H7 (cell line): ENCODE data around the gene CTCF. TPM values are rescaled to one million over a fixed set of nuclear protein-coding genes. Genes with fewer than 3 reads are reported as not detected.

ENCODE experiments used
- DNase-seq: peaks from one replicate; pipeline ENCODE4 v3.0.0; 2012
- H3K27me3 ChIP-seq: 2 replicates; pipeline ENCODE4 v1.6.0; 2011; ENCODE audit warnings: mild to moderate bottlenecking, low read length; ENCODE audit not compliant: control insufficient read depth, insufficient read depth
- H3K36me3 ChIP-seq: replicated peaks from 2 replicates; pipeline ENCODE4 v1.5.1; 2011; ENCODE audit warnings: low read length; ENCODE audit not compliant: control insufficient read depth, insufficient read depth
- H3K4me3 ChIP-seq: 2 replicates; pipeline ENCODE4 v1.5.1; 2011; ENCODE audit warnings: low read depth, mild to moderate bottlenecking, control low read depth, low read length, moderate library complexity; ENCODE audit not compliant: insufficient read depth
- total RNA-seq: library from RNA; depleted of rRNA; stranded (reverse); fragments of >200 nt; shearing (Covaris generic); gene quantifications from 2 replicates; pipeline ENCODE4 v1.2.3, GENCODE V29; 2014

The CTCF gene
- total RNA-seq, 1 experiment from 2014 or later, result 35.7 TPM

GRCh38 chr16:67663151-67663876 lies 101.0 kb downstream of the CTCF start:
- H3K36me3 ChIP-seq, result no peaks in the 10 kb centered on the region; the same call in 1 of the 2 replicates
- H3K4me3 ChIP-seq, result no peak overlapping the region
- DNase-seq, result peak; percentile 91
- peaks cover 27% of the 10 kb centered on the region; the same call in 1 of the 2 replicates for H3K27me3 ChIP-seq

- Histone ChIP-seq H3K4me3 (no peak overlapping the region), H3K27me3 (peaks cover 27% of the 10 kb centered on the region; the same call in 1 of the 2 replicates), H3K36me3 (no peaks in the 10 kb centered on the region)
- DNase-seq, result no peak
Observed at GRCh38 chr16:67663877-67664222, 101.5 kb downstream of the CTCF start.

GRCh38 chr16:67664258-67664657 lies 101.9 kb downstream of the CTCF start:
- DNase-seq, result peak; percentile 31
- no peaks in the 10 kb centered on the region for H3K36me3 ChIP-seq
- H3K4me3 ChIP-seq, result no peak overlapping the region
- peaks cover 24% of the 10 kb centered on the region; the same call in 1 of the 2 replicates for H3K27me3 ChIP-seq

GRCh38 chr16:67664871-67665270 lies 102.5 kb downstream of the CTCF start:
- no peak for DNase-seq
- H3K27me3 ChIP-seq, result peaks cover 20% of the 10 kb centered on the region; the same call in 1 of the 2 replicates
- H3K36me3 ChIP-seq, result no peaks in the 10 kb centered on the region
- no peak overlapping the region for H3K4me3 ChIP-seq

- Histone ChIP-seq H3K36me3 (no peaks in the 10 kb centered on the region), H3K4me3 (peak overlapping the region; percentile 60), H3K27me3 (peaks cover 20% of the 10 kb centered on the region; the same call in 1 of the 2 replicates)
- DNase-seq, result no peak
Observed at GRCh38 chr16:67665598-67665997, 103.3 kb downstream of the CTCF start.

- no peaks in the 10 kb centered on the region for H3K36me3 ChIP-seq
- peak; percentile 95 for DNase-seq
- H3K4me3 ChIP-seq, result peak overlapping the region; percentile 60
Observed at GRCh38 chr16:67666032-67666551, 103.8 kb downstream of the CTCF start.

GRCh38 chr16:67666559-67667452 lies 104.5 kb downstream of the CTCF start, which contains the start of the genes C16orf86 and ENKD1:
TSS of gene C16orf86 (plus strand) at chr16:67666814. CDS start at chr16:67666971, 157 bp downstream.
TSS of gene ENKD1 (minus strand) at chr16:67666750. CDS start at chr16:67666442, 308 bp downstream.
- peak; percentile 99 for DNase-seq
- Histone ChIP-seq H3K27me3 (peaks cover 15% of the 10 kb centered on the region; the same call in 1 of the 2 replicates), H3K36me3 (no peaks in the 10 kb centered on the region), H3K4me3 (peak within 1 kb of the TSS; percentile 60)

More at GRCh38 chr16:67666032-67666551, 103.8 kb downstream of the CTCF start:
- H3K27me3 ChIP-seq, result peaks cover 20% of the 10 kb centered on the region; the same call in 1 of the 2 replicates

- Histone ChIP-seq H3K4me3 (peak overlapping the region; percentile 60), H3K36me3 (no peaks in the 10 kb centered on the region), H3K27me3 (peaks cover 12% of the 10 kb centered on the region; the same call in 1 of the 2 replicates)
- DNase-seq, result peak; percentile 72
Observed at GRCh38 chr16:67667453-67667816, 105.1 kb downstream of the CTCF start.

GRCh38 chr16:67667817-67668494 lies 105.6 kb downstream of the CTCF start:
- Histone ChIP-seq H3K36me3 (no peaks in the 10 kb centered on the region), H3K27me3 (peaks cover 12% of the 10 kb centered on the region; the same call in 1 of the 2 replicates), H3K4me3 (no peak overlapping the region)
- peak; percentile 96 for DNase-seq

- DNase-seq, result no peak
- Histone ChIP-seq H3K27me3 (peaks cover 12% of the 10 kb centered on the region; the same call in 1 of the 2 replicates), H3K4me3 (no peak overlapping the region), H3K36me3 (no peaks in the 10 kb centered on the region)
Observed at GRCh38 chr16:67668495-67669157, 106.3 kb downstream of the CTCF start.

- H3K27me3 ChIP-seq, result peaks cover 12% of the 10 kb centered on the region; the same call in 1 of the 2 replicates
- H3K4me3 ChIP-seq, result no peak overlapping the region
- DNase-seq, result no peak
- no peaks in the 10 kb centered on the region for H3K36me3 ChIP-seq
Observed at GRCh38 chr16:67669499-67670101, 107.3 kb downstream of the CTCF start.

GRCh38 chr16:67672306-67672705 lies 110.0 kb downstream of the CTCF start:
- no peaks in the 10 kb centered on the region for H3K36me3 ChIP-seq
- DNase-seq, result peak; percentile 51
- H3K4me3 ChIP-seq, result no peak overlapping the region
- H3K27me3 ChIP-seq, result peaks cover 3% of the 10 kb centered on the region; the same call in 1 of the 2 replicates
